SK-N-SH (cell line): ENCODE results near the gene HLA-A. TPM values are rescaled to one million over a fixed set of nuclear protein-coding genes. Genes with fewer than 3 reads are reported as not detected.

Experiments used
- CTCF ChIA-PET: fragments of 300-600, 350-600 bp; formaldehyde crosslinking; extraction: SDS; loops from one replicate; lab custom pipeline; 2021; lab: Yijun Ruan, JAX
- POLR2A ChIA-PET: fragments of 350-600 bp; sonication (Branson Sonifier 250); formaldehyde crosslinking; extraction: SDS; loops from one replicate; lab custom pipeline; 2020; ENCODE audit warnings: antibody characterized with exemption, inconsistent platforms; lab: Yijun Ruan, JAX
- DNase-seq: peaks from one replicate; pipeline ENCODE4 v3.0.0; 2012
- H2AFZ ChIP-seq: fragments of 200-600 bp; sonication (generic); 2 replicates; pipeline ENCODE4 v1.8.1; 2016; ENCODE audit warnings: antibody characterized with exemption, mild to moderate bottlenecking, low read depth
- H3F3A ChIP-seq: fragments of 200-600 bp; sonication (generic); replicated peaks from 2 replicates; pipeline ENCODE3; 2016; ENCODE audit warnings: antibody characterized with exemption, mild to moderate bottlenecking; ENCODE audit not compliant: insufficient read depth
- H3K27ac ChIP-seq, 2 experiments: fragments of 200-500 bp in 1 of 2; fragments of 200-600 bp in 1 of 2; sonication (Bioruptor generic) in 1 of 2; sonication (generic), shearing (Covaris generic) in 1 of 2; 2 replicates each; pipeline versions ENCODE4 v1.5.1 to v1.6.1; 2014 to 2016; ENCODE audit warnings: low read depth in 2 of 2, inconsistent platforms in 1 of 2, low read length in 1 of 2, mild to moderate bottlenecking in 1 of 2, mixed read lengths in 1 of 2
- H3K27me3 ChIP-seq: fragments of 200-600 bp; sonication (generic), shearing (Covaris generic); 2 replicates; pipeline ENCODE4 v1.6.1; 2016; ENCODE audit warnings: mixed run types; ENCODE audit not compliant: insufficient read depth
- H3K36me3 ChIP-seq, 2 experiments: fragments of 200-500 bp in 1 of 2; fragments of 200-600 bp in 1 of 2; sonication (Bioruptor generic) in 1 of 2; sonication (generic) in 1 of 2; replicated peaks in 1 of 2; 2 replicates each; pipeline versions ENCODE3 to v1.5.1; 2014 to 2016; ENCODE audit warnings: low read length in 1 of 2, mild to moderate bottlenecking in 1 of 2; ENCODE audit not compliant: insufficient read depth in 2 of 2, control insufficient read depth in 1 of 2
- H3K4me1 ChIP-seq, 2 experiments: fragments of 200-500 bp in 1 of 2; fragments of 200-600 bp in 1 of 2; sonication (Bioruptor generic) in 1 of 2; sonication (generic), shearing (Covaris generic) in 1 of 2; 2 replicates each; pipeline versions ENCODE4 v1.5.1 to v1.6.1; 2014 to 2016; ENCODE audit warnings: low read depth in 1 of 2, low read length in 1 of 2, mixed run types in 1 of 2; ENCODE audit not compliant: insufficient read depth in 2 of 2, control insufficient read depth in 1 of 2
- H3K4me2 ChIP-seq: fragments of 200-600 bp; sonication (generic), shearing (Covaris generic); 2 replicates; pipeline ENCODE4 v1.6.1; 2017; ENCODE audit warnings: mixed run types
- H3K4me3 ChIP-seq, 2 experiments: fragments of 200-500 bp in 1 of 2; fragments of 200-600 bp in 1 of 2; sonication (Bioruptor generic) in 1 of 2; sonication (generic), shearing (Covaris generic) in 1 of 2; 2 replicates each; pipeline versions ENCODE4 v1.5.1 to v1.8.1; 2014 to 2016; ENCODE audit warnings: low read depth in 2 of 2, inconsistent platforms in 1 of 2, low read length in 1 of 2, mild to moderate bottlenecking in 1 of 2, mixed read lengths in 1 of 2, moderate library complexity in 1 of 2
- H3K79me2 ChIP-seq: fragments of 200-600 bp; sonication (generic); 2 replicates; pipeline ENCODE4 v1.8.1; 2017; ENCODE audit warnings: mild to moderate bottlenecking; ENCODE audit not compliant: insufficient read depth
- H3K9ac ChIP-seq: fragments of 200-600 bp; sonication (generic); 2 replicates; pipeline ENCODE4 v1.6.1; 2017; ENCODE audit warnings: mixed run types
- H3K9me2 ChIP-seq: fragments of 200-600 bp; sonication (generic); 2 replicates; pipeline ENCODE4 v1.6.1; 2017; ENCODE audit warnings: mixed run types
- H3K9me3 ChIP-seq: fragments of 200-600 bp; sonication (generic); 2 replicates; pipeline ENCODE4 v1.6.1; 2017; ENCODE audit warnings: mixed run types, mild to moderate bottlenecking, moderate library complexity
- H4K20me1 ChIP-seq: fragments of 200-600 bp; sonication (generic); 2 replicates; pipeline ENCODE4 v1.6.1; 2017; ENCODE audit warnings: mild to moderate bottlenecking, mixed run types; ENCODE audit not compliant: insufficient read depth
- CHD2 ChIP-seq: fragments of 150-350 bp; IDR thresholded peaks from 2 replicates; pipeline ENCODE4 v1.6.1; 2018; ENCODE audit warnings: low read length; ENCODE audit not compliant: partially characterized antibody
- ELF1 ChIP-seq: IDR thresholded peaks from 2 replicates; pipeline ENCODE4 v1.4.0; 2012
- FOSL2 ChIP-seq: IDR thresholded peaks from 2 replicates; pipeline ENCODE4 v1.4.0; 2012; ENCODE audit warnings: low read depth, mild to moderate bottlenecking, moderate library complexity, borderline replicate concordance
- FOXJ3 ChIP-seq: sonication (generic); formaldehyde crosslinking; IDR thresholded peaks from 2 replicates; pipeline ENCODE4 v1.5.1; 2020; ENCODE audit warnings: mild to moderate bottlenecking, missing genetic modification reagents
- FOXM1 ChIP-seq: IDR thresholded peaks from 2 replicates; pipeline ENCODE4 v1.4.0; 2012; ENCODE audit warnings: low read depth, mild to moderate bottlenecking
- GATA2 ChIP-seq: sonication (generic); formaldehyde crosslinking; IDR thresholded peaks from 2 replicates; pipeline ENCODE4 v1.5.0; 2020; ENCODE audit warnings: mild to moderate bottlenecking, missing genetic modification reagents
- JUND ChIP-seq: IDR thresholded peaks from 2 replicates; pipeline ENCODE4 v1.4.0; 2012
- MAX ChIP-seq: IDR thresholded peaks from 2 replicates; pipeline ENCODE4 v1.4.0; 2012; ENCODE audit warnings: low read depth
- NFIC ChIP-seq: IDR thresholded peaks from 2 replicates; pipeline ENCODE4 v1.4.0; 2012; ENCODE audit warnings: borderline replicate concordance
- REST ChIP-seq: IDR thresholded peaks from 2 replicates; pipeline ENCODE4 v1.6.1; 2012; ENCODE audit warnings: mild to moderate bottlenecking, low read depth, low read length, moderate library complexity
- RFX5 ChIP-seq: IDR thresholded peaks from 2 replicates; pipeline ENCODE4 v1.6.1; 2012; ENCODE audit warnings: mild to moderate bottlenecking, improper control_type of control experiment, low read length
- SIN3A ChIP-seq: IDR thresholded peaks from 2 replicates; pipeline ENCODE4 v1.6.1; 2012; ENCODE audit warnings: low read depth, mild to moderate bottlenecking, low read length, moderate library complexity, borderline replicate concordance
- SMC3 ChIP-seq: IDR thresholded peaks from 2 replicates; pipeline ENCODE4 v1.6.1; 2012; ENCODE audit warnings: low read depth, low read length, improper control_type of control experiment
- TCF12 ChIP-seq: IDR thresholded peaks from 2 replicates; pipeline ENCODE4 v1.4.0; 2012
- TEAD4 ChIP-seq: IDR thresholded peaks from 2 replicates; pipeline ENCODE4 v1.4.0; 2012; ENCODE audit warnings: mild to moderate bottlenecking, borderline replicate concordance; ENCODE audit not compliant: insufficient read depth
- USF1 ChIP-seq: IDR thresholded peaks from 2 replicates; pipeline ENCODE4 v1.4.0; 2012; ENCODE audit warnings: low read depth, borderline replicate concordance
- USF2 ChIP-seq: fragments of 150-350 bp; IDR thresholded peaks from 2 replicates; pipeline ENCODE4 v1.6.1; 2017; ENCODE audit warnings: antibody characterized with exemption, low read length, low read depth, borderline replicate concordance
- YY1 ChIP-seq: IDR thresholded peaks from 2 replicates; pipeline ENCODE4 v1.4.0; 2012; ENCODE audit warnings: low read depth, mild to moderate bottlenecking
- WGBS: methylation state at CpG from one replicate; pipeline ENCODE4 v1.1.6; 2017; ENCODE audit warnings: low lambda C conversion rate; 5-methylcytosine and 5-hydroxymethylcytosine counted together
- polyA plus RNA-seq, 3 experiments: library from polyadenylated mRNA; depleted of rRNA; stranded (reverse); fragments of >200 nt; gene quantifications; 2 replicates each; pipeline ENCODE4 v1.2.3, GENCODE V29; 2012

HLA-A gene
- polyA plus RNA-seq, 1 of the 3 experiments (the other 2 are of a cell fraction) = 312 TPM

GRCh38 chr6:29908710-29909109 is 33.6 kb upstream of the HLA-A start:
- Histone ChIP-seq H3K9me2 (no peaks in the 10 kb centered on the region), H3K4me2 (no peak overlapping the region), H3K9ac (no peak overlapping the region), H4K20me1 (no peaks in the 10 kb centered on the region), H3K4me1 (no peaks in the 10 kb centered on the region; a peak in 1 of 4 replicates), H3K9me3 (no peaks in the 10 kb centered on the region), H3K79me2 (no peaks in the 10 kb centered on the region), H3K27me3 (no peaks in the 10 kb centered on the region), H3K27ac (no peak overlapping the region), H2AFZ (no peak overlapping the region)
- 20% methylated on average over 3 of the region's 6 CpGs for WGBS
- no peak for DNase-seq
- TF ChIP-seq RFX5 (no peak), SMC3 (no peak), JUND (no peak), FOXJ3 (no peak), GATA2 (CRISPR knock-in tag) (no peak), MAX (no peak), SIN3A (no peak), USF2 (no peak), ELF1 (no peak)
- TF ChIP-seq, all 33 proteins: peak for 0
- POLR2A ChIA-PET = no interaction called here
- CTCF ChIA-PET = no interaction called here
- H3K36me3 ChIP-seq = no peaks in the 10 kb centered on the region
- H3F3A ChIP-seq = no peaks in the 10 kb centered on the region
- H3K4me3 ChIP-seq = no peak overlapping the region

- ChIA-PET CTCF (no interaction called here), POLR2A (no interaction called here)
- Histone ChIP-seq H3K79me2 (no peaks in the 10 kb centered on the region), H3K9me2 (no peaks in the 10 kb centered on the region), H3K36me3 (no peaks in the 10 kb centered on the region), H3K4me2 (no peak overlapping the region), H3K4me1 (no peaks in the 10 kb centered on the region; a peak in 1 of 4 replicates), H4K20me1 (no peaks in the 10 kb centered on the region), H3K27me3 (no peaks in the 10 kb centered on the region), H2AFZ (no peak overlapping the region), H3K4me3 (no peak overlapping the region), H3K9ac (no peak overlapping the region), H3K9me3 (no peaks in the 10 kb centered on the region), H3K27ac (no peak overlapping the region), H3F3A (no peaks in the 10 kb centered on the region)
- TF ChIP-seq NFIC = no peak
- TF ChIP-seq GATA2 (CRISPR knock-in tag) = no peak
- no peak for TF ChIP-seq ELF1
- TF ChIP-seq TEAD4 = no peak
- TF ChIP-seq JUND = no peak
- no peak for TF ChIP-seq USF1
- TF ChIP-seq RFX5 = no peak
- TF ChIP-seq FOXM1 = no peak
- TF ChIP-seq REST = no peak
- no peak for TF ChIP-seq TCF12
- no peak for TF ChIP-seq CHD2
- no peak for TF ChIP-seq FOSL2
- no peak for TF ChIP-seq USF2
- no peak for TF ChIP-seq YY1
- no peak for DNase-seq
- WGBS = 0% methylated on average over 1 of the region's 1 CpG
Observed at GRCh38 chr6:29909985-29910384, 32.3 kb upstream of the HLA-A start.
